HG02623 (cell line): ENCODE data around the gene ELP5.

Source experiments
- ATAC-seq: cut with Tn5 transposase; IDR thresholded peaks from one replicate; pipeline ENCODE4 v1.9.1; 2021; ENCODE audit warnings: moderate library complexity; ENCODE audit not compliant: unreplicated experiment

Gene ELP5

DNA sequence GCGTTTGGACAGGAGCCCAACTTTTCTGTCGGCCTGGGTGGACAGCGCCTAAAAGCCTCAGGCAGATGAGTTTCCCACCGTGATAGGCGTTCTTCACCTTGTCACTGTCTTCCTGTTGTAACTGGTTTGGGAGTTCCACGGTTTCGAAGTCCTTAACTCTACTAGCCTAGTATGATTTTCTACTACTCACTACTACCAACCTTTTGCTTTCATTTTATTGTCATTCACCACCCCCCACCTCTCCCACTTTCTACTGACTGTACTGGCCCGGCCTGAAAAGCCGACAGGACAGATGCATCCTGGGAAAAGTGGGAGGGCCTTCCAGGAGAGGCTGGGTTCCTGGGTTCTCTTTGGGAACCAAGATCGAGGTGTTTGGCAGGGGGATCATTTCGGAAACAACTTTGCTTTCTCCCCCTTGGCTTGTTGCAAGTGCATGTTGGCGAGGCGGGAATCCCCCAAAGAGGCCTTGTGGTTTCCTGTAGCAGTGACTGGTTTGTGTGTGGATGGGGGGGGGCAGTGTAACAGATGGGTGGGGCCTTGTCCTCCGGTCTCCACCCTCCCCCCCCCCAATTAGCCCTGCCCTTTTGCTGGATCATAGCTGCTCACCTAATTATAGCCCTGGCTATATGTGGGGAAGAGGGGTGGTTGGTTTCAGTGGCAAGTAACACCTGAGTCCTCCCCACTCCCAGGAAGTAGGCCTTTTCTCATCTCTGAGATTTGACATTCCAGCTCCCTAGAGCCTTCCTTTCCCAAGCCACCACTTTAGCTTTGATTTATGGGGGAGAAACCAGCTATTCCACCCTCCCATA lies 56.8 kb downstream of the ELP5 start:
- no peak for ATAC-seq
